DOHH2 (cell line): ENCODE data around the gene BRCA2.

ENCODE experiments used
- EZH2phosphoT487 ChIP-seq: fragments of 200-600 bp; sonication (generic); IDR thresholded peaks from 2 replicates; pipeline ENCODE4 v1.6.1; 2017; ENCODE audit warnings: borderline replicate concordance, mild to moderate bottlenecking, antibody characterized with exemption, low read length, moderate library complexity, mixed read lengths
- TF ChIP-seq, protein P1 (sequence below): fragments of 200-600 bp; sonication (generic); IDR thresholded peaks from one replicate; pipeline ENCODE4 v1.5.1; 2014; ENCODE audit warnings: antibody characterized with exemption, mild to moderate bottlenecking, low read depth, low read length; ENCODE audit not compliant: poor library complexity, severe bottlenecking

DNA sequence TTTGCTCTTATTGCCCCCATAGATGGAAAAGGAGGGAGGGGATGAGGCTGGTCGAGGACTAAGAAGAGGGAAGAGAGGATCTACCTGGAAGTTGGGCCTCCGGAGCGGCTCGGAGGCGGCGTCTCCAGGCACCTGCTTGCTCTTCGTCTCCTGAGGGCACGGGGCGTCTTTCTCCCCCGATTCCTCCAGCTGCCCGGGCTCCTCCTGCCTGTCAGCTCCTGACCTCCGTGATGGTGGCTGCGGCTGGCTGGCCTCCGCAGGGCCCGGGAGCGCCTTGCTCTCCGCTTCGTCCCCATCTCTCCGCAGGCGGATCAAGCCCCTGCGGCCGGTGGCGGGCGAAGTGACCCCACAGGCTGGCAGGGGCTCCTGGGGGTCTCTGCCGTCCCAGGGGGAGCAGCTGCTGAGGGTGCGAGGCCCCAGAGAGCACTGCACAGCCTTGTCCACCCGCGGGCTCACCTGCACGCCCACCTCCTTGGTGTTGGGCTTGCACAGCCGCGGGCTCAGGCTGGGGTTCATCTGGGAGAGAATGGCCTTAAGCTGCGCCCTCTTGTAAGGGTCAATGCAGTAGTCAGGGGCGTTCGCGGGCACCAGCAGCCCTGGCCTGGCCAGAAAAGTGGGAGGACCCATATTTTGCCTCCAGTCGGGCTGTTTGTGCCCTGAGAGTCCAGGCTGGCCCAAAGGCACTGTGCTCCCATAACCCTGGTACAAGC, 4.0 kb upstream of the BRCA2 start:
- TF ChIP-seq, protein P1, sequence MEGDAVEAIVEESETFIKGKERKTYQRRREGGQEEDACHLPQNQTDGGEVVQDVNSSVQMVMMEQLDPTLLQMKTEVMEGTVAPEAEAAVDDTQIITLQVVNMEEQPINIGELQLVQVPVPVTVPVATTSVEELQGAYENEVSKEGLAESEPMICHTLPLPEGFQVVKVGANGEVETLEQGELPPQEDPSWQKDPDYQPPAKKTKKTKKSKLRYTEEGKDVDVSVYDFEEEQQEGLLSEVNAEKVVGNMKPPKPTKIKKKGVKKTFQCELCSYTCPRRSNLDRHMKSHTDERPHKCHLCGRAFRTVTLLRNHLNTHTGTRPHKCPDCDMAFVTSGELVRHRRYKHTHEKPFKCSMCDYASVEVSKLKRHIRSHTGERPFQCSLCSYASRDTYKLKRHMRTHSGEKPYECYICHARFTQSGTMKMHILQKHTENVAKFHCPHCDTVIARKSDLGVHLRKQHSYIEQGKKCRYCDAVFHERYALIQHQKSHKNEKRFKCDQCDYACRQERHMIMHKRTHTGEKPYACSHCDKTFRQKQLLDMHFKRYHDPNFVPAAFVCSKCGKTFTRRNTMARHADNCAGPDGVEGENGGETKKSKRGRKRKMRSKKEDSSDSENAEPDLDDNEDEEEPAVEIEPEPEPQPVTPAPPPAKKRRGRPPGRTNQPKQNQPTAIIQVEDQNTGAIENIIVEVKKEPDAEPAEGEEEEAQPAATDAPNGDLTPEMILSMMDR: no peak
- no peak for TF ChIP-seq EZH2phosphoT487
